C4-2B (cell line): Measurements from ENCODE around the gene EXOC6B.

Experiments
- H3K27ac ChIP-seq: fragments of 450-650 bp; 2 replicates; pipeline ENCODE4 v1.5.1; 2017
- CTCF ChIP-seq: fragments of 450-650 bp; conservative IDR thresholded peaks from 2 replicates; pipeline ENCODE4 v1.5.1; 2017; ENCODE audit warnings: mild to moderate bottlenecking
- ZFX ChIP-seq: fragments of 450-650 bp; IDR thresholded peaks from 2 replicates; pipeline ENCODE4 v1.6.1; 2017

EXOC6B gene

GRCh38 chr2:72300147-72300684 is 525.6 kb downstream of the EXOC6B start:
- TF ChIP-seq CTCF, result no peak
- TF ChIP-seq ZFX, result no peak
- no peak overlapping the region for H3K27ac ChIP-seq

- no peak overlapping the region for H3K27ac ChIP-seq
- TF ChIP-seq CTCF (no peak), ZFX (no peak)
These were observed 532.2 kb downstream of the EXOC6B start for GRCh38 chr2:72293620-72294019.

GRCh38 chr2:72292433-72292832 is 533.4 kb downstream of the EXOC6B start:
- H3K27ac ChIP-seq, result no peak overlapping the region
- no peak for TF ChIP-seq CTCF
- TF ChIP-seq ZFX, result no peak

GRCh38 chr2:72291059-72291458 is 534.8 kb downstream of the EXOC6B start:
- TF ChIP-seq ZFX (no peak), CTCF (no peak)
- H3K27ac ChIP-seq, result no peak overlapping the region

GRCh38 chr2:72289736-72290135 is 536.1 kb downstream of the EXOC6B start:
- no peak overlapping the region for H3K27ac ChIP-seq
- TF ChIP-seq ZFX, result no peak
- TF ChIP-seq CTCF, result no peak

GRCh38 chr2:72289283-72289682 is 536.5 kb downstream of the EXOC6B start:
- no peak for TF ChIP-seq CTCF
- TF ChIP-seq ZFX, result no peak
- no peak overlapping the region for H3K27ac ChIP-seq

- no peak overlapping the region for H3K27ac ChIP-seq
- TF ChIP-seq ZFX (no peak), CTCF (no peak)
These were observed 547.8 kb downstream of the EXOC6B start for GRCh38 chr2:72278046-72278445.
